ENCODE measurements around the gene PTPRK.

The PTPRK gene

GRCh38 chr6:128172752-128173682 is 347.4 kb downstream of the PTPRK start:
- no peak for FAIRE-seq

- FAIRE-seq = no peak
Observed at GRCh38 chr6:128172081-128172480, 348.3 kb downstream of the PTPRK start.

- no peak for FAIRE-seq
Observed at GRCh38 chr6:128171182-128171581, 349.2 kb downstream of the PTPRK start.

GRCh38 chr6:128168244-128168643 is 352.2 kb downstream of the PTPRK start:
- FAIRE-seq = no peak

GRCh38 chr6:128167552-128167951 is 352.8 kb downstream of the PTPRK start:
- no peak for FAIRE-seq

- FAIRE-seq = no peak
Observed at GRCh38 chr6:128164254-128164653, 356.1 kb downstream of the PTPRK start.

- no peak for FAIRE-seq
Observed at GRCh38 chr6:128162423-128162822, 358.0 kb downstream of the PTPRK start.

GRCh38 chr6:128161839-128162238 is 358.6 kb downstream of the PTPRK start:
- no peak for FAIRE-seq

- FAIRE-seq = no peak
Observed at GRCh38 chr6:128161263-128161662, 359.1 kb downstream of the PTPRK start.

- no peak for FAIRE-seq
Observed at GRCh38 chr6:128158496-128158895, 361.9 kb downstream of the PTPRK start.

- no peak for FAIRE-seq
Observed at GRCh38 chr6:128156321-128157111, 363.9 kb downstream of the PTPRK start.

- no peak for FAIRE-seq
Observed at GRCh38 chr6:128155826-128156225, 364.6 kb downstream of the PTPRK start.

GRCh38 chr6:128152551-128152950 is 367.8 kb downstream of the PTPRK start:
- FAIRE-seq = no peak

- no peak for FAIRE-seq
Observed at GRCh38 chr6:128150376-128150775, 370.0 kb downstream of the PTPRK start.

GRCh38 chr6:128149796-128150195 is 370.6 kb downstream of the PTPRK start:
- no peak for FAIRE-seq

GRCh38 chr6:128144320-128144719 is 376.1 kb downstream of the PTPRK start:
- no peak for FAIRE-seq

GRCh38 chr6:128141932-128142331 is 378.5 kb downstream of the PTPRK start:
- no peak for FAIRE-seq

GRCh38 chr6:128139519-128139918 is 380.9 kb downstream of the PTPRK start:
- no peak for FAIRE-seq

GRCh38 chr6:128138694-128139093 is 381.7 kb downstream of the PTPRK start:
- no peak for FAIRE-seq

- FAIRE-seq = no peak
Observed at GRCh38 chr6:128135325-128135724, 385.1 kb downstream of the PTPRK start.

- FAIRE-seq = no peak
Observed at GRCh38 chr6:128131566-128131965, 388.8 kb downstream of the PTPRK start.

GRCh38 chr6:128131036-128131435 is 389.4 kb downstream of the PTPRK start:
- FAIRE-seq = no peak

- FAIRE-seq = no peak
Observed at GRCh38 chr6:128129679-128130078, 390.7 kb downstream of the PTPRK start.

- no peak for FAIRE-seq
Observed at GRCh38 chr6:128127650-128128049, 392.7 kb downstream of the PTPRK start.

All from G401.6 (cell line).